Bronchial epithelial cell (primary cell): Measurements from ENCODE around the gene ZP2. TPM values are rescaled to one million over a fixed set of nuclear protein-coding genes. Genes with fewer than 3 reads are reported as not detected.

Experiments
- DNase-seq: peaks from one replicate; pipeline ENCODE4 v3.0.0-alpha.2; 2010; ENCODE audit warnings: low read depth
- FAIRE-seq: peaks from 2 replicates; lab custom pipeline; 2011; peaks lifted over from hg19 to GRCh38; lab: Jason Lieb, UNC
- H3K27me3 ChIP-seq: 2 replicates; pipeline ENCODE4 v1.5.1; 2011; ENCODE audit warnings: low read length; ENCODE audit not compliant: control insufficient read depth, insufficient read depth
- H3K36me3 ChIP-seq: 2 replicates; pipeline ENCODE4 v1.5.1; 2011; ENCODE audit warnings: low read length; ENCODE audit not compliant: control insufficient read depth, insufficient read depth
- H3K4me3 ChIP-seq: 2 replicates; pipeline ENCODE4 v1.5.1; 2011; ENCODE audit warnings: mild to moderate bottlenecking, low read depth, low read length, control low read depth
- total RNA-seq: library from RNA; depleted of rRNA; stranded (reverse); fragments of >200 nt; gene quantifications from 2 replicates; pipeline ENCODE4 v1.2.1, GENCODE V29; 2014
- TF ChIP-seq, protein P1 (sequence below): IDR thresholded peaks from 2 replicates; pipeline ENCODE4 v1.5.1; 2011; ENCODE audit warnings: mild to moderate bottlenecking, moderate library complexity, low read length, control low read depth, inconsistent platforms; ENCODE audit not compliant: insufficient read depth, severe bottlenecking

Gene ZP2
- total RNA-seq, 1 donor from 2014 or later = not detected

DNA sequence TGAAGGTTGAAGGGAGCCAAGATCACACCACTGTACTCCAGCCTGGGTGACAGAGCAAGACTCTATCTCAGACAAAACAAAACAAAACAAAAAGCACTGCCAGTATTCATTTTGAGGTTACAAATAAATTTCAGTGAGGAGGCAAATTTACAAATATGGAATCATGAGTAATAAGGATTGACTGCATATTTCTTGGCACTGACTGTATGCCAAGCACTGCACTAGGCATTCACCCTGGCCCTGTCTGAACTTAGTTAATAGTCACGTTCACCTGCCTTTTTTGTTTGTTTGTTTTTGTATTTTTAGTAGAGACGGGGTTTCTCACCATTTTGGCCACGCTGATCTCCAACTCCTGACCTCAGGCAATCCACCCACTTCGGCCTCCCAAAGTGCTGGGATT is 47.8 kb downstream of the ZP2 start:
- TF ChIP-seq, protein P1, sequence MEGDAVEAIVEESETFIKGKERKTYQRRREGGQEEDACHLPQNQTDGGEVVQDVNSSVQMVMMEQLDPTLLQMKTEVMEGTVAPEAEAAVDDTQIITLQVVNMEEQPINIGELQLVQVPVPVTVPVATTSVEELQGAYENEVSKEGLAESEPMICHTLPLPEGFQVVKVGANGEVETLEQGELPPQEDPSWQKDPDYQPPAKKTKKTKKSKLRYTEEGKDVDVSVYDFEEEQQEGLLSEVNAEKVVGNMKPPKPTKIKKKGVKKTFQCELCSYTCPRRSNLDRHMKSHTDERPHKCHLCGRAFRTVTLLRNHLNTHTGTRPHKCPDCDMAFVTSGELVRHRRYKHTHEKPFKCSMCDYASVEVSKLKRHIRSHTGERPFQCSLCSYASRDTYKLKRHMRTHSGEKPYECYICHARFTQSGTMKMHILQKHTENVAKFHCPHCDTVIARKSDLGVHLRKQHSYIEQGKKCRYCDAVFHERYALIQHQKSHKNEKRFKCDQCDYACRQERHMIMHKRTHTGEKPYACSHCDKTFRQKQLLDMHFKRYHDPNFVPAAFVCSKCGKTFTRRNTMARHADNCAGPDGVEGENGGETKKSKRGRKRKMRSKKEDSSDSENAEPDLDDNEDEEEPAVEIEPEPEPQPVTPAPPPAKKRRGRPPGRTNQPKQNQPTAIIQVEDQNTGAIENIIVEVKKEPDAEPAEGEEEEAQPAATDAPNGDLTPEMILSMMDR = no peak
- FAIRE-seq = no peak
- no peak for DNase-seq
- H3K36me3 ChIP-seq = peaks cover 23% of the 10 kb centered on the region
- no peak overlapping the region for H3K4me3 ChIP-seq
- no peaks in the 10 kb centered on the region for H3K27me3 ChIP-seq

DNA sequence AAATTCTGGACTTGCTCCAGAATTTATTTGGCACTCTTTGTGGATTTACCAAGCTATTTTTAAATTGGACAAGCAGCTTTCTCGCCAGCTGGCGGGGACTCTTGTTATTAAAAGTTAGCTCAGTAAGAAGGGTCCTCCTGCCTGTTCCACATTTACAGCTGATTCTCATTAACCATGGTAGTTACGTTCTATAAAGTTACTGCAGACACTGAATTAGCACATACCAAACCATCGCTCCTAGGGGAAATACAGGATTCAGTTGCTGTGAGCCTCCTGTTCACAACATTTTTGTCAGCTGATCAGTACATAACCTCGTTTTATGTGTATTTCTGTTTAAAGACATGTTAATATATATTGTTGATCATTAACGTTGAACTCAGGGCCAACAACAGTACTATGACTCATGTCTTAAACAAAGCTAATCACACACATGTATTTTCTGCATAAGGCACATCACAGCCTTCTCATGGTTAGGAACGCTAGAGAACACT is 48.7 kb downstream of the ZP2 start:
- Histone ChIP-seq H3K27me3 (no peaks in the 10 kb centered on the region), H3K4me3 (no peak overlapping the region), H3K36me3 (peaks cover 23% of the 10 kb centered on the region)
- DNase-seq (no peak), FAIRE-seq (no peak)
- TF ChIP-seq, protein P1 = no peak

DNA sequence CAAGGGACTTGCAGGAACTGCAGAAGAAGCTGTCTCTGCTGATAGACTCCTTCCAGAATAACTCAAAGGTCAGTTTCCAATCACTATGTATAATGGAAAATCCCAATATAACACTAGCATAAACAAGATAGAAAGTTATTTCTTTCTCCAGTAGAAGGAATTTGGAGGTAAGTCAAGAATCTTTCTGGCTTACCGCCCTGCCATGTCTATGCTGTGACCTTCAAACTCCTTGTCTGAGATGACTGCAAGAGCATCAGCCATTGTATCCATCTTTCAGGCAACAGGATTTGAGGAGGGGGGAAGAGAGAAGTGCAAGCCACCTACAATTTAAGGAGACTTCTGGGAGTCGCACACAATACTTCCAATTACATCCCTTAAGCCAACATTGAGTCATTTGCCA is 50.2 kb downstream of the ZP2 start:
- H3K4me3 ChIP-seq = no peak overlapping the region
- H3K36me3 ChIP-seq = peaks cover 17% of the 10 kb centered on the region
- TF ChIP-seq, protein P1 = no peak
- DNase-seq (no peak), FAIRE-seq (no peak)
- H3K27me3 ChIP-seq = no peaks in the 10 kb centered on the region

DNA sequence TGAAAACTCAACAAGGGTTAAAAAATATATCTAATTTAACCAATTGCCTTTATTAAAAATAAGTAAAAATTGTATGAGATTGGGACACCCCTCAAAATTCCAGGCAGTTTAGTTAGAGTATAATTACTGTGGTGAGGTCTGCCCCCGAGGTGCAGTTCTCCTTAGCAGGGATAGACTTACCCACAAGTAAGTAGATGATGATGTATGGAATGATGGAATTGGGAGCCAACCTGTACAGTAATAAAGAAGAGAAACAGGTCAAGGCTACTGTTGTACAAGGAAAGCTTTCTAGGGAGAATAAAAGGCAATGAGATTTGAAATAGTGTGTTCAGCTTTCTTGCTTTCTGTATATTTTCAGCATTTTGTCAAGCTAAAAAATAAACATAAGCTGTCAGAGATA is 51.1 kb downstream of the ZP2 start:
- DNase-seq = no peak
- TF ChIP-seq, protein P1 = no peak
- H3K36me3 ChIP-seq = peaks cover 14% of the 10 kb centered on the region
- FAIRE-seq = no peak
- no peaks in the 10 kb centered on the region for H3K27me3 ChIP-seq
- no peak overlapping the region for H3K4me3 ChIP-seq

DNA sequence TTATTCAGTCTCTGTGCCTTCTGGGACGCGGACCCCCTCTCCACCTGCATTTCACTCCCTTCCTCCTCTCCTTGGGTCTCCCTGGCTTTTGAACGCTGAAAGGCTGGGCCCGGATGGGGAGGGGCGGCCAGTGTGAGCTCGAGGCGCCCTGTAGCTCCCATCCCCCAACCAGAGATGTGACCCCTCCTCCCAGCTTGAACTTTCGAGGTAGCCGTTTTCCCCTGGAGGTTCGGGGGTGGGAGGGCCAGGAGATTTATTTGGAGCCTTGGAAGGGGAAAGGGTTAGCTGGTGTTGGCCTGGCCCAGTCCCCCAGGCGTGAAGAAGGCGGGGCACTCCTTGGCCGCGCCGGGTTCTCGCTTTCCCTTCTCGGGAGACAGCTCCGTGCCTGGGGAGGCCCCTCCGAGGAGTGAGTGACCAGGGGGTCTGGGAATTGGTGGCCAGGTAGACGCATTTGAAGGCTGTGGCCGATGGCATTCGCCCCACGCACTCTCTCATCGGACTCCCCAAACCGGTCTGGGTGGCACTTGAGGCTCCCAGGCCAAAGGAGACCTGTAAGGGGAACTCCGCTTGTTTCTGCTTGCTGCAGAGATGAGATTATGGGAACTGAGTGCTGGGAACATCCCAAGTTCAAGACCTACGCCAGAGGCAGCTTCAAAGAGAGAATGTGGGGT is 52.0 kb downstream of the ZP2 start:
- H3K27me3 ChIP-seq = no peaks in the 10 kb centered on the region
- H3K4me3 ChIP-seq = peak overlapping the region; percentile 82
- DNase-seq (peak; percentile 68), FAIRE-seq (no peak)
- peaks cover 12% of the 10 kb centered on the region for H3K36me3 ChIP-seq
- TF ChIP-seq, protein P1 = no peak
